H1 (cell line): ENCODE results near the gene COL25A1. TPM values are rescaled to one million over a fixed set of nuclear protein-coding genes. Genes with fewer than 3 reads are reported as not detected.

ENCODE experiments used
- ASH2L ChIP-seq: fragments of 200-600, 300-600 bp; sonication (generic); IDR thresholded peaks from one replicate; pipeline ENCODE4 v1.7.1; 2017; ENCODE audit warnings: low read length
- ATF3 ChIP-seq: IDR thresholded peaks from 2 replicates; pipeline ENCODE4 v1.6.1; 2011; ENCODE audit warnings: low read depth, mild to moderate bottlenecking, low read length; ENCODE audit not compliant: insufficient read depth
- KDM4A ChIP-seq: IDR thresholded peaks from one replicate; pipeline ENCODE4 v1.7.1; 2012; ENCODE audit warnings: low read depth, mild to moderate bottlenecking, moderate library complexity, low read length, inconsistent platforms; ENCODE audit not compliant: severe bottlenecking
- NANOG ChIP-seq: IDR thresholded peaks from 2 replicates; pipeline ENCODE4 v1.6.1; 2011; ENCODE audit warnings: low read length, low read depth, mild to moderate bottlenecking, inconsistent platforms; ENCODE audit not compliant: insufficient read depth, poor library complexity, severe bottlenecking
- POLR2A ChIP-seq, 2 experiments: IDR thresholded peaks; 1 replicate in 1 of 2; 2 replicates in 1 of 2; pipeline ENCODE4 v1.6.1; 2011; ENCODE audit warnings: low read depth in 2 of 2, low read length in 2 of 2, mild to moderate bottlenecking in 2 of 2; ENCODE audit errors: control extremely low read depth in 1 of 2
- RAD21 ChIP-seq, 2 experiments: IDR thresholded peaks in 1 of 2; conservative IDR thresholded peaks in 1 of 2; 2 replicates each; pipeline ENCODE4 v1.6.1; 2011; ENCODE audit warnings: low read depth in 2 of 2, low read length in 2 of 2, improper control_type of control experiment in 1 of 2, inconsistent platforms in 1 of 2, mild to moderate bottlenecking in 1 of 2, moderate library complexity in 1 of 2
- RFX5 ChIP-seq: IDR thresholded peaks from 2 replicates; pipeline ENCODE4 v1.6.1; 2011; ENCODE audit warnings: low read depth, low read length, improper control_type of control experiment, borderline replicate concordance
- SP4 ChIP-seq: IDR thresholded peaks from 2 replicates; pipeline ENCODE4 v1.6.1; 2012; ENCODE audit warnings: low read length, inconsistent platforms
- YY1 ChIP-seq: IDR thresholded peaks from 2 replicates; pipeline ENCODE4 v1.6.1; 2011; ENCODE audit warnings: low read depth, mild to moderate bottlenecking, low read length
- polyA plus RNA-seq, 7 experiments: library from polyadenylated mRNA; depleted of rRNA in 3 of 7; stranded (reverse) in 5 of 7; unstranded in 2 of 7; fragments of >200 nt in 5 of 7; fragments of 200-250 nt in 2 of 7; gene quantifications; 1 replicate in 5 of 7; 2 replicates in 1 of 7; 4 replicates in 1 of 7; pipeline versions ENCODE4 v1.2.1 to v1.2.3, GENCODE V29; 2011 to 2013; ENCODE audit warnings: missing spikeins in 2 of 7, mixed read lengths in 2 of 7
- total RNA-seq: library from RNA; stranded (reverse); fragmentation: NEBNext Ultra II Directional; extraction: Animal tissue kit (Norgen Biotek cat#: 25700); gene quantifications from 2 replicates; pipeline ENCODE4 v1.2.1, GENCODE V29; 2021

Gene COL25A1
- total and polyA plus RNA-seq, 2 of the 8 experiments (the other 6 are each of a cell fraction or from before 2014, with no cell fraction given), result 1.1 to 8.3 TPM

- TF ChIP-seq KDM4A (no peak), YY1 (no peak), RFX5 (no peak), POLR2A (IDR thresholded peaks at IDR 0.05; ENCODE audit: control extremely low read depth in 1 of 2, low read depth in 2 of 2, low read length in 2 of 2) (no peak), RAD21 (IDR thresholded peaks at IDR 0.05 in 1 of 2, conservative IDR thresholded peaks at IDR 0.05 in 1 of 2; ENCODE audit: low read depth in 2 of 2, low read length in 2 of 2) (no peak), ATF3 (no peak), NANOG (no peak), SP4 (no peak), ASH2L (no peak)
Measured at GRCh38 chr4:109149836-109150235, 152.6 kb downstream of the COL25A1 start (continued).
